K562 (cell line): ENCODE results near the gene FUBP3. TPM values are rescaled to one million over a fixed set of nuclear protein-coding genes. Genes with fewer than 3 reads are reported as not detected.

ENCODE experiments used
- DDX20 ChIP-seq: fragments of 450-650 bp; IDR thresholded peaks from 2 replicates; pipeline ENCODE4 v1.6.1; 2016; ENCODE audit warnings: missing genetic modification characterization, low read depth, mild to moderate bottlenecking, missing compliant biosample characterization, moderate library complexity
- E2F8 ChIP-seq: fragments of 450-650 bp; IDR thresholded peaks from 2 replicates; pipeline ENCODE4 v1.7.1; 2018; ENCODE audit warnings: mild to moderate bottlenecking, low read depth; ENCODE audit not compliant: partially characterized antibody
- E4F1 ChIP-seq: fragments of 250-450 bp; sonication (Bioruptor Pico); IDR thresholded peaks from 2 replicates; pipeline ENCODE4 v1.5.0; 2021; ENCODE audit warnings: mild to moderate bottlenecking, borderline replicate concordance
- ELF1 ChIP-seq: fragments of 200-800 bp; sonication (Bioruptor generic); IDR thresholded peaks from 2 replicates; pipeline ENCODE4 v1.6.1; 2016; ENCODE audit warnings: missing genetic modification characterization, missing compliant biosample characterization
- EP400 ChIP-seq: fragments of 450-650 bp; IDR thresholded peaks from 2 replicates; pipeline ENCODE4 v1.6.1; 2017; ENCODE audit warnings: antibody characterized with exemption, mild to moderate bottlenecking, moderate library complexity
- ETV1 ChIP-seq: fragments of 450-650 bp; conservative IDR thresholded peaks from 2 replicates; pipeline ENCODE4 v1.6.1; 2016; ENCODE audit warnings: missing genetic modification characterization, control low read depth, low read depth, missing compliant biosample characterization
- GTF3C2 ChIP-seq: IDR thresholded peaks from 3 replicates; pipeline ENCODE4 v1.6.1; 2011; ENCODE audit warnings: borderline replicate concordance, mild to moderate bottlenecking, moderate library complexity; ENCODE audit not compliant: insufficient read length; ENCODE audit errors: extremely low read depth
- NFE2L1 ChIP-seq: fragments of 450-650 bp; IDR thresholded peaks from 2 replicates; pipeline ENCODE4 v1.6.1; 2016; ENCODE audit warnings: missing genetic modification characterization, low read depth, mild to moderate bottlenecking, missing compliant biosample characterization, moderate library complexity, borderline replicate concordance
- POLR2AphosphoS5 ChIP-seq: IDR thresholded peaks from 2 replicates; pipeline ENCODE4 v1.6.1; 2011; ENCODE audit warnings: mild to moderate bottlenecking, low read depth, low read length, moderate library complexity; ENCODE audit not compliant: control insufficient read depth, insufficient read depth
- RFX5 ChIP-seq: IDR thresholded peaks from 2 replicates; pipeline ENCODE4 v1.6.1; 2011; ENCODE audit warnings: low read depth, mild to moderate bottlenecking, improper control_type of control experiment, low read length
- SETDB1 ChIP-seq: IDR thresholded peaks from one replicate; pipeline ENCODE4 v1.6.1; 2012; ENCODE audit warnings: low read length, control low read depth, inconsistent platforms
- SNAPC5 ChIP-seq: fragments of 250-450 bp; sonication (Bioruptor Pico); IDR thresholded peaks from 2 replicates; pipeline ENCODE4 v1.8.0; 2021; ENCODE audit warnings: moderate library complexity, mild to moderate bottlenecking, inconsistent platforms
- SUPT5H ChIP-seq: fragments of 450-650 bp; IDR thresholded peaks from 2 replicates; pipeline ENCODE4 v1.6.1; 2016
- TCFL5 ChIP-seq: fragments of 250-450 bp; sonication (Bioruptor Pico); conservative IDR thresholded peaks from 2 replicates; pipeline ENCODE4 v1.6.1; 2021; ENCODE audit warnings: mild to moderate bottlenecking, moderate library complexity, matching md5 sums
- ZNF184 ChIP-seq: sonication (generic); formaldehyde crosslinking; IDR thresholded peaks from 2 replicates; pipeline ENCODE4 v1.5.0; 2020; ENCODE audit warnings: missing genetic modification reagents
- ZNF274 ChIP-seq: IDR thresholded peaks from 2 replicates; pipeline ENCODE4 v1.6.1; 2011; ENCODE audit warnings: low read depth, mild to moderate bottlenecking, low read length, moderate library complexity, borderline replicate concordance
- ZNF347 ChIP-seq: fragments of 450-650 bp; formaldehyde crosslinking; IDR thresholded peaks from 2 replicates; pipeline ENCODE4 v1.4.0; 2020; ENCODE audit warnings: low read depth, mild to moderate bottlenecking, moderate library complexity
- ZNF444 ChIP-seq: fragments of 250-450 bp; sonication (Bioruptor Pico); IDR thresholded peaks from 2 replicates; pipeline ENCODE4 v1.4.0; 2020; ENCODE audit warnings: mild to moderate bottlenecking, moderate library complexity
- ZNF75A ChIP-seq: fragments of 450-650 bp; formaldehyde crosslinking; IDR thresholded peaks from 2 replicates; pipeline ENCODE4 v1.4.0; 2020; ENCODE audit warnings: mild to moderate bottlenecking
- polyA plus RNA-seq, 8 experiments: library from polyadenylated mRNA; depleted of rRNA in 4 of 8; stranded (reverse) in 5 of 8; unstranded in 3 of 8; fragments of >200 nt; fragmentation: Nextera tagmentation in 2 of 8; fragmentation: Illumina TruSeq in 1 of 8; extraction: Ambion mirVana in 2 of 8; extraction: Trizol in 1 of 8; gene quantifications; 2 replicates each; pipeline versions ENCODE4 v1.2.1 to v1.2.3, GENCODE V29; 2011 to 2014; ENCODE audit warnings: inconsistent platforms in 1 of 8, missing spikeins in 1 of 8
- total RNA-seq, 7 experiments: library from RNA; depleted of rRNA in 6 of 7; stranded (reverse); fragments of >200 nt in 6 of 7; fragmentation: Illumina TruSeq in 2 of 7; extraction: Trizol in 2 of 7; gene quantifications; 2 replicates each; pipeline versions ENCODE4 v1.2.1 to v1.2.3, GENCODE V29; 2011 to 2021; ENCODE audit warnings: low replicate concordance in 1 of 7

Gene FUBP3
- total and polyA plus RNA-seq, 9 of the 15 experiments (the other 6 are each of a cell fraction or from before 2014, with no cell fraction given): 3.0 to 64.0 (median 48.1) TPM

- no peak for TF ChIP-seq ZNF444 (CRISPR knock-in tag)
- no peak for TF ChIP-seq RFX5
- no peak for TF ChIP-seq E4F1 (CRISPR knock-in tag)
- peak; percentile 93 for TF ChIP-seq SUPT5H
- TF ChIP-seq E2F8: peak; percentile 52
- TF ChIP-seq ELF1: peak; percentile 78
- no peak for TF ChIP-seq TCFL5 (CRISPR knock-in tag)
- TF ChIP-seq ZNF347: no peak
- TF ChIP-seq POLR2AphosphoS5: peak; percentile 70
- no peak for TF ChIP-seq DDX20 (tag)
- TF ChIP-seq ZNF274: no peak
- TF ChIP-seq ZNF75A (CRISPR knock-in tag): no peak
- no peak for TF ChIP-seq ZNF184 (CRISPR knock-in tag)
- TF ChIP-seq SNAPC5: no peak
- TF ChIP-seq SETDB1: no peak
- TF ChIP-seq EP400: peak; percentile 95
- TF ChIP-seq NFE2L1 (tag): no peak
- TF ChIP-seq GTF3C2: no peak
- peak; percentile 70 for TF ChIP-seq ETV1 (tag)
Measured at GRCh38 chr9:130578865-130579737, at the start of gene FUBP3 (continued).
